GM23338 (cell line): Measurements from ENCODE around the gene FCHO2. TPM values are rescaled to one million over a fixed set of nuclear protein-coding genes. Genes with fewer than 3 reads are reported as not detected.

ENCODE experiments used
- ATAC-seq: fragments of 200-7000 bp; cut with Tn5 transposase; 3 replicates; pipeline ENCODE4 v1.9.1; 2020
- DNase-seq: peaks from one replicate; pipeline ENCODE4 v3.0.0-alpha.2; 2015; ENCODE audit warnings: low spot score
- H2AFZ ChIP-seq: fragments of 200-600 bp; sonication (generic); 2 replicates; pipeline ENCODE4 v1.8.0; 2016; ENCODE audit warnings: antibody characterized with exemption, mild to moderate bottlenecking, moderate library complexity
- H3F3A ChIP-seq: fragments of 200-600 bp; sonication (generic); replicated peaks from 2 replicates; pipeline ENCODE4 v1.8.0; 2017; ENCODE audit warnings: antibody characterized with exemption, mixed run types, low read depth
- H3K27ac ChIP-seq: fragments of 200-600 bp; sonication (generic); 2 replicates; pipeline ENCODE4 v1.6.1; 2016; ENCODE audit warnings: low read depth
- H3K27me3 ChIP-seq: fragments of 200-600 bp; sonication (generic); 2 replicates; pipeline ENCODE4 v1.8.0; 2016; ENCODE audit warnings: mild to moderate bottlenecking, mixed run types, moderate library complexity; ENCODE audit not compliant: insufficient read depth
- H3K36me3 ChIP-seq: fragments of 200-600 bp; sonication (generic); 2 replicates; pipeline ENCODE4 v1.8.0; 2016; ENCODE audit warnings: mild to moderate bottlenecking; ENCODE audit not compliant: insufficient read depth
- H3K4me1 ChIP-seq: fragments of 200-600 bp; sonication (generic); 2 replicates; pipeline ENCODE4 v1.8.0; 2016; ENCODE audit warnings: mild to moderate bottlenecking, moderate library complexity; ENCODE audit not compliant: insufficient read depth
- H3K4me2 ChIP-seq: fragments of 200-600 bp; sonication (generic); 2 replicates; pipeline ENCODE4 v1.7.1; 2017; ENCODE audit warnings: mixed run types
- H3K4me3 ChIP-seq: fragments of 200-600 bp; sonication (generic); 2 replicates; pipeline ENCODE4 v1.6.1; 2016; ENCODE audit warnings: mixed run types
- H3K79me2 ChIP-seq: fragments of 200-600 bp; sonication (generic); replicated peaks from 2 replicates; pipeline ENCODE4 v1.8.0; 2017; ENCODE audit warnings: mild to moderate bottlenecking; ENCODE audit not compliant: insufficient read depth
- H3K9me2 ChIP-seq: fragments of 200-600 bp; sonication (generic); 2 replicates; pipeline ENCODE4 v1.8.0; 2017; ENCODE audit not compliant: insufficient read depth
- H4K20me1 ChIP-seq: fragments of 200-600 bp; sonication (generic); replicated peaks from 2 replicates; pipeline ENCODE4 v1.8.0; 2017; ENCODE audit warnings: mild to moderate bottlenecking; ENCODE audit not compliant: insufficient read depth
- H3K27ac Mint-ChIP-seq: 2 replicates; pipeline ENCODE4 v1.8.0; 2020; ENCODE audit warnings: inconsistent platforms, mild to moderate bottlenecking, moderate library complexity, mixed read lengths
- H3K27me3 Mint-ChIP-seq: 3 replicates; pipeline ENCODE4 v1.8.0; 2022; ENCODE audit warnings: low read depth, mild to moderate bottlenecking, moderate library complexity, mixed read lengths, inconsistent platforms; ENCODE audit not compliant: insufficient read depth, poor library complexity
- H3K36me3 Mint-ChIP-seq: 3 replicates; pipeline ENCODE4 v1.8.0; 2021; ENCODE audit warnings: low read depth, mild to moderate bottlenecking, inconsistent platforms, moderate library complexity, mixed read lengths
- H3K4me1 Mint-ChIP-seq: 3 replicates; pipeline ENCODE4 v1.8.0; 2020; ENCODE audit warnings: mild to moderate bottlenecking, inconsistent platforms, mixed read lengths
- H3K4me3 Mint-ChIP-seq: 3 replicates; pipeline ENCODE4 v1.8.0; 2021; ENCODE audit warnings: moderate library complexity, mild to moderate bottlenecking, inconsistent platforms, mixed read lengths
- H3K9me3 Mint-ChIP-seq: 3 replicates; pipeline ENCODE4 v1.8.0; 2020; ENCODE audit warnings: moderate library complexity, mild to moderate bottlenecking, inconsistent platforms, mixed read lengths
- CREB1 ChIP-seq: fragments of 250-450 bp; sonication (Bioruptor Pico); IDR thresholded peaks from 2 replicates; pipeline ENCODE4 v1.5.0; 2020; ENCODE audit warnings: low read depth, mild to moderate bottlenecking, moderate library complexity
- CTCF ChIP-seq, 2 experiments: fragments of 200-600 bp in 1 of 2; sonication (generic) in 1 of 2; conservative IDR thresholded peaks; 2 replicates each; pipeline versions ENCODE4 v1.5.1 to v1.6.1; 2016 to 2017; ENCODE audit warnings: antibody characterized with exemption in 2 of 2, low read depth in 2 of 2, mild to moderate bottlenecking in 2 of 2, moderate library complexity in 1 of 2
- ETS1 ChIP-seq: IDR thresholded peaks from 2 replicates; pipeline ENCODE4 v1.6.1; 2016; ENCODE audit warnings: antibody characterized with exemption
- EZH2 ChIP-seq: fragments of 200-600 bp; sonication (generic); IDR thresholded peaks from one replicate; pipeline ENCODE4 v1.8.0; 2017; ENCODE audit warnings: antibody characterized with exemption, mild to moderate bottlenecking, low read depth; ENCODE audit not compliant: unreplicated experiment
- NANOG ChIP-seq: IDR thresholded peaks from 2 replicates; pipeline ENCODE4 v1.6.1; 2016; ENCODE audit warnings: antibody characterized with exemption, borderline replicate concordance
- POLR2AphosphoS5 ChIP-seq: IDR thresholded peaks from 2 replicates; pipeline ENCODE4 v1.6.1; 2016; ENCODE audit warnings: antibody characterized with exemption, low read depth
- ZNF462 ChIP-seq: fragments of 250-450 bp; sonication (Bioruptor Pico); IDR thresholded peaks from 2 replicates; pipeline ENCODE4 v1.5.0; 2020; ENCODE audit warnings: mild to moderate bottlenecking, moderate library complexity
- polyA plus RNA-seq: library from polyadenylated mRNA; unstranded; fragments of >200 nt; fragmentation: Nextera tagmentation; extraction: Ambion mirVana; gene quantifications from 2 replicates; pipeline ENCODE4 v1.2.1, GENCODE V29; 2016
- total RNA-seq: library from RNA; depleted of rRNA; stranded (reverse); fragments of >200 nt; shearing (Covaris generic); gene quantifications from 2 replicates; pipeline ENCODE4 v1.2.3, GENCODE V29; 2014
- TF ChIP-seq, protein P1 (sequence below): IDR thresholded peaks from one replicate; pipeline ENCODE4 v1.6.1; 2018; ENCODE audit warnings: antibody characterized with exemption; ENCODE audit not compliant: unreplicated experiment

FCHO2 gene
- total and polyA plus RNA-seq, 2 experiments from 2014 or later, result 8.4 to 10.1 TPM

GRCh38 chr5:72947498-72947897 lies 8.3 kb upstream of the FCHO2 start:
- no peaks in the 10 kb centered on the region for H3K79me2 ChIP-seq
- H3K4me1 Mint-ChIP-seq, result no peaks in the 10 kb centered on the region
- H3K27ac ChIP-seq, result no peak overlapping the region
- no peaks in the 10 kb centered on the region for H3K36me3 Mint-ChIP-seq
- H4K20me1 ChIP-seq, result no peaks in the 10 kb centered on the region
- H3K9me2 ChIP-seq, result peaks cover 3% of the 10 kb centered on the region; the same call in 1 of the 2 replicates
- no peaks in the 10 kb centered on the region for H3K27me3 Mint-ChIP-seq
- ATAC-seq, result no peak
- H3K4me3 Mint-ChIP-seq, result no peak overlapping the region
- H2AFZ ChIP-seq, result 0 out of 2 replicates have a peak overlapping the region, but pooled peaks have one; percentile 1
- H3K4me2 ChIP-seq, result no peak overlapping the region
- H3K9me3 Mint-ChIP-seq, result no peaks in the 10 kb centered on the region
- H3K4me3 ChIP-seq, result no peak overlapping the region
- no peaks in the 10 kb centered on the region for H3K4me1 ChIP-seq
- no peak overlapping the region for H3K27ac Mint-ChIP-seq
- no peaks in the 10 kb centered on the region for H3K36me3 ChIP-seq
- H3K27me3 ChIP-seq, result no peaks in the 10 kb centered on the region
- H3F3A ChIP-seq, result no peaks in the 10 kb centered on the region
- DNase-seq, result no peak
- TF ChIP-seq ETS1 (no peak), EZH2 (no peak), POLR2AphosphoS5 (no peak), CTCF (conservative IDR thresholded peaks at IDR 0.05; ENCODE audit: low read depth in 2 of 2) (no peak), CREB1 (CRISPR knock-in tag) (no peak), ZNF462 (CRISPR knock-in tag) (no peak), NANOG (no peak)
- TF ChIP-seq, protein P1, sequence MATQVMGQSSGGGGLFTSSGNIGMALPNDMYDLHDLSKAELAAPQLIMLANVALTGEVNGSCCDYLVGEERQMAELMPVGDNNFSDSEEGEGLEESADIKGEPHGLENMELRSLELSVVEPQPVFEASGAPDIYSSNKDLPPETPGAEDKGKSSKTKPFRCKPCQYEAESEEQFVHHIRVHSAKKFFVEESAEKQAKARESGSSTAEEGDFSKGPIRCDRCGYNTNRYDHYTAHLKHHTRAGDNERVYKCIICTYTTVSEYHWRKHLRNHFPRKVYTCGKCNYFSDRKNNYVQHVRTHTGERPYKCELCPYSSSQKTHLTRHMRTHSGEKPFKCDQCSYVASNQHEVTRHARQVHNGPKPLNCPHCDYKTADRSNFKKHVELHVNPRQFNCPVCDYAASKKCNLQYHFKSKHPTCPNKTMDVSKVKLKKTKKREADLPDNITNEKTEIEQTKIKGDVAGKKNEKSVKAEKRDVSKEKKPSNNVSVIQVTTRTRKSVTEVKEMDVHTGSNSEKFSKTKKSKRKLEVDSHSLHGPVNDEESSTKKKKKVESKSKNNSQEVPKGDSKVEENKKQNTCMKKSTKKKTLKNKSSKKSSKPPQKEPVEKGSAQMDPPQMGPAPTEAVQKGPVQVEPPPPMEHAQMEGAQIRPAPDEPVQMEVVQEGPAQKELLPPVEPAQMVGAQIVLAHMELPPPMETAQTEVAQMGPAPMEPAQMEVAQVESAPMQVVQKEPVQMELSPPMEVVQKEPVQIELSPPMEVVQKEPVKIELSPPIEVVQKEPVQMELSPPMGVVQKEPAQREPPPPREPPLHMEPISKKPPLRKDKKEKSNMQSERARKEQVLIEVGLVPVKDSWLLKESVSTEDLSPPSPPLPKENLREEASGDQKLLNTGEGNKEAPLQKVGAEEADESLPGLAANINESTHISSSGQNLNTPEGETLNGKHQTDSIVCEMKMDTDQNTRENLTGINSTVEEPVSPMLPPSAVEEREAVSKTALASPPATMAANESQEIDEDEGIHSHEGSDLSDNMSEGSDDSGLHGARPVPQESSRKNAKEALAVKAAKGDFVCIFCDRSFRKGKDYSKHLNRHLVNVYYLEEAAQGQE, result no peak
